Activated CD8-positive, alpha-beta memory T cell treated with anti-CD3 and anti-CD28 coated beads, Interleukin-2, amount 50 U/mL, for 24 hours (primary cell): ENCODE data around the gene EFNB2.

Experiments
- DNase-seq: peaks from one replicate; pipeline ENCODE4 v3.0.0-alpha.2; 2020; ENCODE audit errors: extremely low read depth

Gene EFNB2, protein sequence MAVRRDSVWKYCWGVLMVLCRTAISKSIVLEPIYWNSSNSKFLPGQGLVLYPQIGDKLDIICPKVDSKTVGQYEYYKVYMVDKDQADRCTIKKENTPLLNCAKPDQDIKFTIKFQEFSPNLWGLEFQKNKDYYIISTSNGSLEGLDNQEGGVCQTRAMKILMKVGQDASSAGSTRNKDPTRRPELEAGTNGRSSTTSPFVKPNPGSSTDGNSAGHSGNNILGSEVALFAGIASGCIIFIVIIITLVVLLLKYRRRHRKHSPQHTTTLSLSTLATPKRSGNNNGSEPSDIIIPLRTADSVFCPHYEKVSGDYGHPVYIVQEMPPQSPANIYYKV

DNA sequence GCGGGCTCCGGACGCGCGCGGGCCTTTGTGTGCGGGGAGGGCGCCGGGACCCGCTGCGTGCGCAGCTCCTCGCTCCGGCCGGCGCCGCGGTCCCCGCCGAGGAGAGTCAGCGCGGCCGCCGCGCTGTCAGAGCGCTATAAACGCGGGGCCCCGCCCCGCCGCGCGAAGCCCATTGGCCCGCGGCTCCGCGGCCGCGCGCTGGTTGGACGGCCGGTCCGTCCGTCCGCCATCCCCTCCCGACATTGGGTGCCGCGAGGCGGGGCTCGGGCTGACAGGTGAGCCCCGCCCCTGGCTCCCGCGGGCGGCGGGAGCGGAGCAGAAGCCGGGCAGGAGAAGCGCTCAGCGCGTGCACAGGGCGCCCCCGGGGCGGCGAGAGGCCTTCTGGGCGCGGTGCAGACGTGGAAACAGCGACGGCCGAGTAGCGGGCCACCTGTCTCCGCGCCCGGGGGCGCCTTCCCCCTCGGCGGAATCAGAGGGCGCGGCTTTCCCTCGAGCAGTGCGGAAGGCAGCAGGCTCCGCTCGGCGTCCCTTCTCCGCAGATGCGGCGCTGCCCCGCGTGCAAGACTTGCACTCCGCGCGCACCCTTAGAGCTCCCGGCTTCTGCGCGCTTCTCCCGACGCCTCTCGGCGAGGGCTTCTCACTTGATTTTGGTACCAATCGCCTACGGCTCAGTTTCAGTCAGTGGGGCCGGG lies at the start of gene EFNB2:
EFNB2 (minus strand) TSS at position 111 of the 692 bp plus-strand sequence. CDS start 698 bp downstream, outside the sequence.
- DNase-seq = peak; percentile 39

- DNase-seq = no peak
Observed at GRCh38 chr13:106581225-106581624, 45.8 kb upstream of the EFNB2 start.

DNA sequence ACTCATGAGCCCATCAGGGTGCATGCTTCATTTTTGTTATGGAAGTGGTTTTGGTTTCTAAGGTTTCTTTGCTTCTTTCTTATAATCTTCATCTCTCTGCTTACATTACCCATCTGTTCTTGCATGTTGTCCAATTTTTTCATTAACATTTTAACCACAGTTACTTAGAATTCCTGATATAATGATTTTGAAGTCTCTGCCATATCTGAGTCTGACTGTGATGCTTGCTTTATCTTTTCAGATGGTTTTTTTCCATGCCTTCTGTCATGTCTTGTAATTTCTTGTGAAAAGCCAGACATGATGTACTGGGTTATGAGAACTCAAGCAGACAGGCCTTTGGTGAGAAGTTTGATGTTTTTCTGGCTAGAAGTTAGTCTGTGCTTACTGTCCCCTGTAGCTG lies 40.4 kb upstream of the EFNB2 start:
- no peak for DNase-seq

DNA sequence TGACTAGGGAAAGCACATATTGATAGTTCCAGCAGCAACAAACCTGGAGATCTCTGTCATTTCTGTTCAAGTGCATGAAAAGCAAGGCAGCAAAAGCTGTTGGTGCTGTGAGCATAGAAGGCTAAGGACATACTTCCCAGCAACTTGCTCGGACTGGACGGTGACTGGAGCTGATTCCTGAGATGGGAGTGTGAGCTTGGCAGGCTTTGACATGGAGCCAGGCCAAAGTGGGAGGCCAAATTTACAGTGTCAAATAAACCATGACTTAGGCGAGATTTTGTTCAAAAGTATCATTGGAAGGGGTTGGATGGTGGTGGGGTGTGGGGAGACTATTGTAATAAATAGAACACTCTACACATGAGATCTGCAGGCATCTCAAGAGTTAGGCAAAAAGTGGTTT lies 38.4 kb upstream of the EFNB2 start:
- no peak for DNase-seq

DNA sequence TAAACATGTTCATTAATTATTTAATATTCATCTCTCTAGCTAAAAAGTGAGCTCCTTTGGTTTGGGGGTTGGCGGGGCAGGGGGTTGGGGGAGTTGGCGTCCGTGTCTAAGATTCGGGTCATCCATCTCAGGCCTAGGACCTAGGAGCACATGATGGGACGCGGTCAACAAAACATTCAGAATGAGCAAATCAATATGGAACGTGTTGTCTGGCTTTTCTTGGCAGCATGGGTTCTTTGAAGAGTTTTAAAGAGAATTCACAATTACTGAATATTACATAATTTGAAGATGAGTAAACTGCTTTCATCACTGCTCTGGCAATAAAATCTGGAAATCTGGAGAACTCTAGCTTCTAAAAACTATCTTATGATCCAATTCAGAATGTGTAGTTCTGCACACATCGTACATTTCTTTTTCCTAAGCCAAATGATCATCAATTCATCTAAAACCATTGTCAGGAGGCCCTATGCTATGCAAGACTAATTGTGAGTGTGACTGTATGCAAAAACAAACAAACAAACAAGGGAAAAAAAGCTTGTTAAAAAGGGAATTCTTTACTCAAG lies 37.9 kb upstream of the EFNB2 start:
- DNase-seq = no peak

- DNase-seq = peak; percentile 45
Observed at GRCh38 chr13:106570299-106570852, 34.9 kb upstream of the EFNB2 start.

GRCh38 chr13:106569233-106570095 lies 34.0 kb upstream of the EFNB2 start:
- no peak for DNase-seq

DNA sequence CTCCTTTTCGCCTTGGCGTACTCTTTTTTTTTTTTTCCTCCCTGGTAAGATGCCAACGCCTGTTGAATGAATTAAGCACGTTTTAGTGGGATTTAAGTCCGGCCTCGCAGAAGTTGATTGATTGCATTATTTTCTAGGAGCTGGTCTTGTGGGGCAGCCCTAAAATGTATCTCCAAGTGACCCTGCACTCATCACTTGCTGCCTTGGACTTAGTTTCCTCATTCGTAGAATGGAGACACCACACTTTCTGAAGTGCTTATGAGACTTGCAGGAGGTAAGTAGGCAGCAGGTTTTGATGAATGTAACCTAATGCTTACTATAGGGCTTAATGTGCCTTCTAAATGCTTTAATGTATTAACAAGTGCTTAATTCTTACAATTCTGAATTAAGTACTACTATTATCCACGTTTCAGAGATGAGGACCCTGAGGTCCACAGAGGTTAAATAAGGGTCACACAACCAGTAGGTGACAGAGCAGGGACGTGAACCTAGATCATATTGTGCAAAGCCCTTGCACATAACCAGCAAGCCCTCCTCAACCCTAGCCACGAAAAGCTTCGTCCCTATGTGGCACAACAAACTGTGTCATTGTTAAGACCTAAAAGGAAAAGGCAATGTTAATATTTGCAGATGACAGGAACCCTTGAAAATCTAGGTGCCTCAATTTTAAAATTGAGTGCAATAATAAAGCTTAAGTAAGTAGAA lies 33.0 kb upstream of the EFNB2 start:
- no peak for DNase-seq

- DNase-seq = peak; percentile 88
Observed at GRCh38 chr13:106567474-106568298, 32.2 kb upstream of the EFNB2 start, which contains the start of gene ARGLU1. TSS of gene ARGLU1 (minus strand) at chr13:106568137. CDS start at chr13:106567919, 218 bp downstream.

- no peak for DNase-seq
Observed at GRCh38 chr13:106566641-106567473, 31.4 kb upstream of the EFNB2 start.

- DNase-seq = no peak
Observed at GRCh38 chr13:106565127-106565775, 29.8 kb upstream of the EFNB2 start.

GRCh38 chr13:106562301-106562700 lies 26.8 kb upstream of the EFNB2 start:
- no peak for DNase-seq

- peak; percentile 21 for DNase-seq
Observed at GRCh38 chr13:106561551-106562170, 26.2 kb upstream of the EFNB2 start.

DNA sequence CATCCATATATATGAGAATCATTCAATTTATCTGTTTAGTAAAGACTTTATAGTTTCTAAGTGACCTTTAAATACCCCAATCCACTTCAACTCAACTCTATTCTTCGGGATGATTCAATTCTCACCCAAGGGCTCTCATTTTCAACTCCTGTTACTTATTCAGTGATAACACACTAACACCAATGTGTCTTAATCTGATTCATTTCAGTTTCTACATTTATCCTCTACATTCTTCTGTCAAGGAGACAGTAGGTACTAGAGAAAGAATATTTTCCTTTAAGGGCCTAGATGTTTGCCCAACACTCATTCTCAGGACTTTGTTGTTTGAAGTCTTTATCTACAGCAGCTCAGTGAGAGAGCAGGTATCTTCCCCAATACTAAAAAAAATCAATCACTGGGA lies 25.4 kb upstream of the EFNB2 start:
- no peak for DNase-seq

GRCh38 chr13:106558527-106558926 lies 23.1 kb upstream of the EFNB2 start:
- DNase-seq = no peak

DNA sequence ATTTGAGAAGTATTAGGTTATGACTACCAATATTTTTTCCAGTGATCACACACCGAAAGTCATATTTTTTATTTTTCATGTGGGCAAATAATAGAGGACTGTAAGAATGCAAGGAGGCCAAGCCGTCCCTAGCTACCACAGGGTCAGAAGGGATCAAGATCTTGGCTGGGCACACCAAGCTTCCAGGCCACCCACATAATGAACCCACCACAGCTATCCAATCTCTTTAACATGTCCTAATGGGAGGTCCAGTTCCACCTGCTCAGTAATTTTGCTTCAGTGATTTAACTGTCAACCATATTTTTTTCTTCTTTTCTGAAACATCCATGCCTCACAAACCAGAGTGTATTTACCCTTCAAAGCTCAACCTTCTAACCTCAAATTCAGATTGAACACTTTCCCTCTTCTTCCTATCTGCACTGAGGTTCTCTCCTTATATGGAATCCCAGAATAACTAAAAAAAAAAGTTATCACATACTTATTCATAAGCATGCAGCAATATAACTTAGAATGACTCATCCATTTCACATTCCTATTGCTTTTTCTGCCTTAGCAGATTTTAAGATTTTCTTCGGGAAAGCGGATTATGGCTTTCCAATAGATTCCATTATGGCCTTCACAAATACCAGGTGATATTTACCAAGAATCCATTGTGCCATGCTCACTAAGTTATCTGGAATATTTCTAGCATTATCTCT lies 20.3 kb upstream of the EFNB2 start:
- no peak for DNase-seq

- DNase-seq = no peak
Observed at GRCh38 chr13:106551751-106552150, 16.3 kb upstream of the EFNB2 start.

DNA sequence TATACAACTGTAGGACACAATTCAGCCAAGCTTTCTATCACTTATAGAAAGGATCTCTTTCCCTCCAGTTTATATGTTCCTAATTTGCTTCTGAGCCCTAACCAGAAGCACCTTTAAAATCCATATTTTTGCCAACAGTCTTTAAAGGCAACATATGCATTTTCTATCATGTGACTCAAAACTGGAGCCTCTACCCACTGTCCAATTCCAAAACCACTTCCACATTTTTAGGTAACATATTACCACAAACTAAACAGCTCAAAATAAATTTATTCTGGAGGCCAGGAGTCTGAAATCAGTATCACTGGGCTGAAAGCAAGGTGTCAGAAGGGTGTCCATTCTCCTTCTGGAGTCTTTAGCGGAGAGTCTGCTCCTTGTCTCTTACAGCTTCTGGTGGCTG lies 15.9 kb upstream of the EFNB2 start:
- DNase-seq = no peak
